ENCODE results near the gene MUC2.

Gene MUC2

GRCh38 chr11:1074244-1075221 lies at the start of gene MUC2:
Gene MUC2 (plus strand): TSS chr11:1074874.
- DNase-seq = no peak

GRCh38 chr11:1025410-1026162 lies 49.1 kb upstream of the MUC2 start:
- DNase-seq = no peak

- no peak for DNase-seq
Observed at GRCh38 chr11:1026163-1026450, 48.6 kb upstream of the MUC2 start.

GRCh38 chr11:1026641-1027482 lies 47.8 kb upstream of the MUC2 start:
- no peak for DNase-seq

- no peak for DNase-seq
Observed at GRCh38 chr11:1027483-1028290, 47.0 kb upstream of the MUC2 start.

- DNase-seq = no peak
Observed at GRCh38 chr11:1028291-1028540, 46.5 kb upstream of the MUC2 start.

- no peak for DNase-seq
Observed at GRCh38 chr11:1028616-1029015, 46.1 kb upstream of the MUC2 start.

- no peak for DNase-seq
Observed at GRCh38 chr11:1029051-1029450, 45.6 kb upstream of the MUC2 start.

- no peak for DNase-seq
Observed at GRCh38 chr11:1029654-1030053, 45.0 kb upstream of the MUC2 start.

- no peak for DNase-seq
Observed at GRCh38 chr11:1030086-1030485, 44.6 kb upstream of the MUC2 start.

GRCh38 chr11:1030556-1030955 lies 44.1 kb upstream of the MUC2 start:
- DNase-seq = no peak

GRCh38 chr11:1031121-1031899 lies 43.4 kb upstream of the MUC2 start:
- no peak for DNase-seq

GRCh38 chr11:1032310-1032891 lies 42.3 kb upstream of the MUC2 start:
- no peak for DNase-seq

GRCh38 chr11:1033016-1033798 lies 41.5 kb upstream of the MUC2 start:
- DNase-seq = no peak

GRCh38 chr11:1034001-1034400 lies 40.7 kb upstream of the MUC2 start:
- no peak for DNase-seq

GRCh38 chr11:1034456-1035295 lies 40.0 kb upstream of the MUC2 start:
- DNase-seq = no peak

- no peak for DNase-seq
Observed at GRCh38 chr11:1035577-1036283, 38.9 kb upstream of the MUC2 start.

- no peak for DNase-seq
Observed at GRCh38 chr11:1036303-1036923, 38.3 kb upstream of the MUC2 start, which contains the start of gene MUC6. Gene MUC6 (minus strand): TSS chr11:1036718. CDS start chr11:1036655, 63 bp downstream.

All from activated naive CD4-positive, alpha-beta T cell (primary cell).